Activated naive CD8-positive, alpha-beta T cell (primary cell): Measurements from ENCODE around the gene ZNF135.
A peak's percentile ranks its signal among the peaks of the same experiment; 100 is the strongest.

ENCODE experiments used
- H3K27ac Mint-ChIP-seq: one replicate; pipeline ENCODE4 v1.8.0; 2021; ENCODE audit warnings: mixed read lengths
- H3K27me3 Mint-ChIP-seq: one replicate; pipeline ENCODE4 v1.8.0; 2021; ENCODE audit warnings: mixed read lengths
- H3K36me3 Mint-ChIP-seq: one replicate; pipeline ENCODE4 v1.8.0; 2021; ENCODE audit warnings: mixed read lengths
- H3K4me1 Mint-ChIP-seq: one replicate; pipeline ENCODE4 v1.8.0; 2021; ENCODE audit warnings: low read depth, mixed read lengths
- H3K4me3 Mint-ChIP-seq: one replicate; pipeline ENCODE4 v1.8.0; 2021; ENCODE audit warnings: mild to moderate bottlenecking, mixed read lengths
- H3K9me3 Mint-ChIP-seq: one replicate; pipeline ENCODE4 v1.8.0; 2021; ENCODE audit warnings: low read depth, mixed read lengths

ZNF135 gene

GRCh38 chr19:58096884-58097283 is 37.8 kb downstream of the ZNF135 start:
- Mint-ChIP-seq H3K9me3 (peaks cover 5% of the 10 kb centered on the region), H3K36me3 (peaks cover 12% of the 10 kb centered on the region), H3K4me3 (peak overlapping the region; percentile 77), H3K27ac (no peak overlapping the region), H3K4me1 (peaks cover 14% of the 10 kb centered on the region), H3K27me3 (no peaks in the 10 kb centered on the region)

DNA sequence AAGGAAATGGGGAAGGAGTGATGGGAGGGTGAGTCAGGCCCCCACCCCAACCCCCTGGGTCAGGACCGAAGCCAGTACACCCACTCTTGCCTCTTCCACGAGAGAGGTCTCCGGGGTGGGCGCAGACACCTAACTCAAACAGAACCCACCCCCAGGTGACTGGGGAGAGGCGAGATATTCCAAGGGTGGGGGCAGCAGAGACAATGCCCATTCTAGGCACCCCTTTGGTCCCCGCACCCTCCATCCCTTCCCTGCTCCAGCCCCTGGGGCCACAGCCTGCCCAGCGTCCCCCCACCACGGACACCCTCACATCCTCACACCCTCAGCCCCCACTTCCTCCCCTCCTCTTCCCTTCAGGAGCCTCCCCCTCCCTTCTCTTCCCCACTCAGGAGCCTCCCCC is 38.3 kb downstream of the ZNF135 start:
- Mint-ChIP-seq H3K9me3 (peaks cover 6% of the 10 kb centered on the region), H3K27me3 (no peaks in the 10 kb centered on the region), H3K36me3 (peaks cover 12% of the 10 kb centered on the region), H3K4me1 (peaks cover 14% of the 10 kb centered on the region), H3K4me3 (peak overlapping the region; percentile 77), H3K27ac (no peak overlapping the region)

- H3K36me3 Mint-ChIP-seq, result peaks cover 15% of the 10 kb centered on the region
- peaks cover 11% of the 10 kb centered on the region for H3K9me3 Mint-ChIP-seq
- no peaks in the 10 kb centered on the region for H3K27me3 Mint-ChIP-seq
- peaks cover 14% of the 10 kb centered on the region for H3K4me1 Mint-ChIP-seq
- H3K27ac Mint-ChIP-seq, result peak within 1 kb of the TSS; percentile 96
- peak within 1 kb of the TSS; percentile 89 for H3K4me3 Mint-ChIP-seq
These were observed 38.9 kb downstream of the ZNF135 start, which contains the start of gene ZSCAN18 for GRCh38 chr19:58097781-58098681. Gene ZSCAN18 (minus strand): TSS chr19:58098231. CDS start chr19:58090267, 7,964 bp downstream.

DNA sequence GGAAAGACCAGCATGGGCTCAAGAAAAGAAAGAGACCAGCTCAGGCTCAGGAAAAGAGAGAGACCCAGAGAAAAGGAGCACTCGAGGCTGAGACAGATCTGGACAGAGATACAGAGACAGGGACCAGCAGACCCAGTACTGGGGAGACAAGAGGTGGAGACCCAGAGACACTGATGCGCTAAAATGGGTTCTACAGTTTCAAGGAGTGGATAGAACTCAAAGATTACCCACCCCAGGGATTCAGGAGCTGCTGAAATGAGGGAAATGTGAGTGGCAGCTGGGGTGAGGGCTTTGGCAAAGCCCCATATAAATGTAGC is 39.6 kb downstream of the ZNF135 start:
- H3K4me3 Mint-ChIP-seq, result peak overlapping the region; percentile 89
- H3K27ac Mint-ChIP-seq, result peak overlapping the region; percentile 96
- H3K36me3 Mint-ChIP-seq, result peaks cover 17% of the 10 kb centered on the region
- H3K9me3 Mint-ChIP-seq, result peaks cover 17% of the 10 kb centered on the region
- H3K27me3 Mint-ChIP-seq, result no peaks in the 10 kb centered on the region
- H3K4me1 Mint-ChIP-seq, result peaks cover 14% of the 10 kb centered on the region

DNA sequence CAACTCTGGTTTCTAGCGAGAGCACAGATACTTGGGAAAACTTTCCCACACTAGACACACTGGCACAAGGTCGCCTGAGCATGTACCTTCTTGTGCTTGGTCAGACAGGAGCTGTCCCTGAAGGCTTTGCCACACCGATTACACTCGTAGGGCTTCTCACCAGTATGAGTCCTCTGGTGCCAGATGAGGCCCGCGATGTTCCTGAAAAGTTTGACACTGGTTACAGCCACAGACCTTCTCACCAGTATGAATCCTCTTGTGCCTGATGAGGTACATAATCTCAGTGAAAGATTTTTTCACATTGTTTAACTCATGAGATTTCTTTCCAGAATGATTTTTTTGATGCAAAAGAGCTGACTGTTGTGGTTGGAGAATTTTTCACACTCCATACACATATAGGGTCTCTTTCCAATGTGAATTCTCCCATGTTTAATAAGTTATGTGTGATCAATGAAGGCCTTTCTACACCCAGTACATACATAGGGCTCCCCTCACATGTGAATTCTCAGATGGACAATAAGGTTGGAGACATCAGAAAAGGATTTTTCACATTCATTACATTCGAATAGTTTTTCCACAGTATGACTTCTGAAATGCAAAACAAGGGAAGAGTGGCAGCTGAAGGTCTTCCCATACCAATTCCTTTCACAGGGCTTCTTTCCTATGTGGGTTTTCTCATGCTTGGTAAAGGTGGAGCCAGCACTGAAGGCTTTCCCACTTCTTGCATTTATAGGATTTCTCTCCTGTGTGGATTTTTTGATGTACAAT is 48.9 kb downstream of the ZNF135 start:
- H3K4me3 Mint-ChIP-seq, result no peak overlapping the region
- peaks cover 20% of the 10 kb centered on the region for H3K9me3 Mint-ChIP-seq
- H3K4me1 Mint-ChIP-seq, result no peaks in the 10 kb centered on the region
- peaks cover 40% of the 10 kb centered on the region for H3K36me3 Mint-ChIP-seq
- H3K27me3 Mint-ChIP-seq, result peaks cover 3% of the 10 kb centered on the region
- H3K27ac Mint-ChIP-seq, result no peak overlapping the region

DNA sequence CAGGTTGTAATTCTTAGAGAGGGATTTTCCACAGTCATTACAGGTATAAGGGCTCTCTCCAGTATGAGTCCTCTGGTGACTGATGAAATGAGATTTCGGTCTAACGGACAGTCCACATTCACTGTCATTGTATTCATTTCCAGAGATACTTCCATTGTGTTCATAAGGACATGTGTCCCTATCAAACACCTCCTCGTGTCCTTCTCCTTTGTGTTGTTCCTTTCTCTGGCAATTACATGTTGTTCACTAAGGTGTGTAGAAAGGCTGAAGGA is 49.4 kb downstream of the ZNF135 start:
- H3K4me1 Mint-ChIP-seq, result no peaks in the 10 kb centered on the region

GRCh38 chr19:58117841-58118575 is 58.9 kb downstream of the ZNF135 start:
- Mint-ChIP-seq H3K4me1 (no peaks in the 10 kb centered on the region), H3K9me3 (peaks cover 29% of the 10 kb centered on the region), H3K27ac (no peak overlapping the region), H3K36me3 (peaks cover 45% of the 10 kb centered on the region), H3K27me3 (peaks cover 15% of the 10 kb centered on the region), H3K4me3 (no peak overlapping the region)

More for the DNA sequence above, 49.4 kb downstream of the ZNF135 start:
- peaks cover 3% of the 10 kb centered on the region for H3K27me3 Mint-ChIP-seq
- peaks cover 39% of the 10 kb centered on the region for H3K36me3 Mint-ChIP-seq
- no peak overlapping the region for H3K27ac Mint-ChIP-seq
- peaks cover 15% of the 10 kb centered on the region for H3K9me3 Mint-ChIP-seq
- no peak overlapping the region for H3K4me3 Mint-ChIP-seq

GRCh38 chr19:58118979-58119733 is 60.1 kb downstream of the ZNF135 start:
- Mint-ChIP-seq H3K4me3 (no peak overlapping the region), H3K9me3 (peaks cover 34% of the 10 kb centered on the region), H3K36me3 (peaks cover 41% of the 10 kb centered on the region), H3K4me1 (no peaks in the 10 kb centered on the region), H3K27ac (no peak overlapping the region), H3K27me3 (peaks cover 15% of the 10 kb centered on the region)
